Uterus (tissue), 4 donors: ENCODE measurements around the gene FAM20A. TPM values are rescaled to one million over a fixed set of nuclear protein-coding genes. Genes with fewer than 3 reads are reported as not detected.
A peak's percentile ranks its signal among the peaks of the same experiment; 100 is the strongest.

Experiments used
- DNase-seq, 2 donors: peaks; one replicate each; pipeline ENCODE4 v3.0.0-alpha.2; 2019 to 2020
- H3K27ac ChIP-seq, 2 donors: fragments of 200-600 bp; sonication (generic); 1 replicate in 1 of 2; 2 replicates in 1 of 2; pipeline ENCODE4 v1.5.1; 2016 to 2018
- H3K27me3 ChIP-seq, 2 donors: fragments of 200-600 bp; sonication (generic); one replicate each; pipeline ENCODE4 v1.5.1; 2018 to 2019; ENCODE audit warnings: control low read depth in 1 of 2
- H3K36me3 ChIP-seq, 2 donors: fragments of 200-600 bp; sonication (generic); one replicate each; pipeline ENCODE4 v1.5.1; 2019; ENCODE audit warnings: control low read depth in 1 of 2
- H3K4me1 ChIP-seq, 2 donors: fragments of 200-600 bp; sonication (generic); one replicate each; pipeline ENCODE4 v1.5.1; 2018 to 2019; ENCODE audit warnings: control low read depth in 1 of 2
- H3K4me3 ChIP-seq, 2 donors: fragments of 200-600 bp; sonication (generic); 1 replicate in 1 of 2; 2 replicates in 1 of 2; pipeline ENCODE4 v1.5.1; 2018 to 2019; ENCODE audit warnings: mild to moderate bottlenecking in 1 of 2
- H3K9me3 ChIP-seq, 2 donors: fragments of 200-600 bp; sonication (generic); one replicate each; pipeline ENCODE4 v1.5.1; 2019; ENCODE audit warnings: control low read depth in 1 of 2
- CTCF ChIP-seq, 4 experiments: fragments of 200-600 bp in 2 of 4; fragments of 450-650 bp in 2 of 4; sonication (generic) in 2 of 4; IDR thresholded peaks; one replicate each; pipeline ENCODE4 v1.5.1; 2016 to 2019; ENCODE audit warnings: antibody characterized with exemption in 4 of 4, mild to moderate bottlenecking in 2 of 4, moderate library complexity in 1 of 4
- POLR2A ChIP-seq, 2 donors: fragments of 450-650 bp; IDR thresholded peaks; one replicate each; pipeline ENCODE4 v1.6.1; 2016; ENCODE audit warnings: antibody characterized with exemption in 2 of 2, mild to moderate bottlenecking in 1 of 2, moderate library complexity in 1 of 2
- intact Hi-C: fragments of 100-400 bp; cut with DNase I; formaldehyde crosslinking; loops from one replicate; pipeline ENCODE4 v1.15.1; 2023; ENCODE audit warnings: low total_unique reads
- total RNA-seq, 4 donors: library from RNA; depleted of rRNA in 3 of 4; stranded (reverse); fragments of >200 nt in 3 of 4; gene quantifications; one replicate each; pipeline versions ENCODE4 v1.1.0 to v1.2.4, GENCODE V29; 2014 to 2023
- donor health status: DM: yes; HTN: yes; CAD: no.

Gene FAM20A
- total RNA-seq, 4 donors from 2014 or later, result under 0.01 to 40.3 (median 14.0) TPM

- Histone ChIP-seq H3K4me1 (peaks cover 2 to 5% of the 10 kb centered on the region in 2 donors), H3K4me3 (peak overlapping the region; percentile 68 to 75), H3K27me3 (no peaks in the 10 kb centered on the region), H3K9me3 (no peaks in the 10 kb centered on the region), H3K27ac (peak overlapping the region; percentile 80 to 91), H3K36me3 (no peaks in the 10 kb centered on the region)
- intact Hi-C loops, result loop anchor here (10.0 kb wide), 1 partner anchor 65 kb away; no protein-coding TSS in a partner anchor
- TF ChIP-seq POLR2A (IDR thresholded peaks at IDR 0.05), result no peak
- peak; percentile 48 to 68 (median 65) for TF ChIP-seq CTCF (IDR thresholded peaks at IDR 0.05)
- DNase-seq, result peak; percentile 68
These were observed 868 bp downstream of the FAM20A start for GRCh38 chr17:68600067-68600930.

GRCh38 chr17:68599552-68600066 lies 1.6 kb downstream of the FAM20A start:
- Histone ChIP-seq H3K4me3 (peak overlapping the region; percentile 68 to 75), H3K9me3 (no peaks in the 10 kb centered on the region), H3K27me3 (no peaks in the 10 kb centered on the region), H3K27ac (peak overlapping the region; percentile 80 to 91), H3K4me1 (peaks cover 5 to 9% of the 10 kb centered on the region in 2 donors), H3K36me3 (no peaks in the 10 kb centered on the region)
- TF ChIP-seq CTCF (IDR thresholded peaks at IDR 0.05), result no peak
- no peak for TF ChIP-seq POLR2A (IDR thresholded peaks at IDR 0.05)
- intact Hi-C loops, result loop anchor here (10.0 kb wide), 1 partner anchor 65 kb away; no protein-coding TSS in a partner anchor
- peak in 1 of 2 donors; percentile 28 for DNase-seq

GRCh38 chr17:68599091-68599490 lies 2.1 kb downstream of the FAM20A start:
- TF ChIP-seq CTCF (IDR thresholded peaks at IDR 0.05) (no peak), POLR2A (IDR thresholded peaks at IDR 0.05) (no peak)
- H3K36me3 ChIP-seq, result no peaks in the 10 kb centered on the region
- H3K4me3 ChIP-seq, result peak overlapping the region; percentile 68 to 75
- H3K27ac ChIP-seq, result peak overlapping the region; percentile 80 to 91
- no peaks in the 10 kb centered on the region for H3K27me3 ChIP-seq
- peak in 1 of 2 donors; percentile 43 for DNase-seq
- H3K9me3 ChIP-seq, result no peaks in the 10 kb centered on the region
- intact Hi-C loops, result no loop called here
- H3K4me1 ChIP-seq, result peaks cover 5 to 11% of the 10 kb centered on the region in 2 donors

- Histone ChIP-seq H3K4me3 (peak overlapping the region; percentile 68 to 75), H3K27me3 (no peaks in the 10 kb centered on the region), H3K9me3 (no peaks in the 10 kb centered on the region), H3K36me3 (no peaks in the 10 kb centered on the region), H3K4me1 (peaks cover 9 to 12% of the 10 kb centered on the region in 2 donors), H3K27ac (peak overlapping the region; percentile 80 to 91)
- TF ChIP-seq CTCF (IDR thresholded peaks at IDR 0.05) (no peak), POLR2A (IDR thresholded peaks at IDR 0.05) (no peak)
- intact Hi-C loops, result no loop called here
- DNase-seq, result no peak
These were observed 2.6 kb downstream of the FAM20A start for GRCh38 chr17:68598545-68598961.

- H3K27ac ChIP-seq, result peak overlapping the region; percentile 80 to 91
- TF ChIP-seq POLR2A (IDR thresholded peaks at IDR 0.05) (no peak), CTCF (IDR thresholded peaks at IDR 0.05) (no peak)
- H3K9me3 ChIP-seq, result no peaks in the 10 kb centered on the region
- H3K27me3 ChIP-seq, result no peaks in the 10 kb centered on the region
- DNase-seq, result no peak
- no peak overlapping the region for H3K4me3 ChIP-seq
- intact Hi-C loops, result no loop called here
- H3K36me3 ChIP-seq, result no peaks in the 10 kb centered on the region
- H3K4me1 ChIP-seq, result peaks cover 13 to 17% of the 10 kb centered on the region in 2 donors
These were observed 3.1 kb downstream of the FAM20A start for GRCh38 chr17:68598074-68598473.
